ENCODE measurements around the gene FCN3.

The FCN3 gene

GRCh38 chr1:27374362-27375086 is at the start of gene FCN3:
Gene FCN3 (minus strand): TSS chr1:27374824. CDS start chr1:27374818, 6 bp downstream.
- Histone ChIP-seq H3K36me3 (ENCODE audit: control insufficient read depth, insufficient read depth, low read length) (no peaks in the 10 kb centered on the region), H3K27ac (ENCODE audit: low read length) (no peak within 1 kb of the TSS), H3K27me3 (ENCODE audit: control insufficient read depth, insufficient read depth, low read length) (no peaks in the 10 kb centered on the region), H3K9me3 (ENCODE audit: control insufficient read depth, insufficient read depth, low read length) (no peaks in the 10 kb centered on the region), H3K4me1 (ENCODE audit: control insufficient read depth, insufficient read depth, low read length) (no peaks in the 10 kb centered on the region; the same call in 1 of the 2 replicates), H3K4me3 (ENCODE audit: low read length) (no peak within 1 kb of the TSS)
- DNase-seq (ENCODE audit: low read depth, low spot score) = no peak
- no CpG with 5 or more reads among the region's 4 CpGs for WGBS (ENCODE audit: insufficient coverage, insufficient read length)

GRCh38 chr1:27423709-27424108 is 49.1 kb upstream of the FCN3 start:
- H3K36me3 ChIP-seq (ENCODE audit: control insufficient read depth, insufficient read depth, low read length) = no peaks in the 10 kb centered on the region
- H3K27ac ChIP-seq (ENCODE audit: low read length) = no peak overlapping the region
- DNase-seq (ENCODE audit: low read depth, low spot score) = no peak
- peaks cover 1% of the 10 kb centered on the region; the same call in 1 of the 2 replicates for H3K4me1 ChIP-seq (ENCODE audit: control insufficient read depth, insufficient read depth, low read length)
- H3K9me3 ChIP-seq (ENCODE audit: control insufficient read depth, insufficient read depth, low read length) = no peaks in the 10 kb centered on the region
- no peaks in the 10 kb centered on the region for H3K27me3 ChIP-seq (ENCODE audit: control insufficient read depth, insufficient read depth, low read length)
- no CpG with 5 or more reads among the region's 4 CpGs for WGBS (ENCODE audit: insufficient coverage, insufficient read length)
- no peak overlapping the region for H3K4me3 ChIP-seq (ENCODE audit: low read length)

- no peak for DNase-seq (ENCODE audit: low read depth, low spot score)
- Histone ChIP-seq H3K4me3 (ENCODE audit: low read length) (no peak overlapping the region), H3K27me3 (ENCODE audit: control insufficient read depth, insufficient read depth, low read length) (no peaks in the 10 kb centered on the region), H3K36me3 (ENCODE audit: control insufficient read depth, insufficient read depth, low read length) (peaks cover 6% of the 10 kb centered on the region; the same call in 1 of the 2 replicates), H3K9me3 (ENCODE audit: control insufficient read depth, insufficient read depth, low read length) (no peaks in the 10 kb centered on the region), H3K27ac (ENCODE audit: low read length) (no peak overlapping the region), H3K4me1 (ENCODE audit: control insufficient read depth, insufficient read depth, low read length) (peaks cover 1% of the 10 kb centered on the region; the same call in 1 of the 2 replicates)
- 100% methylated on average over 1 of the region's 14 CpGs for WGBS (ENCODE audit: insufficient coverage, insufficient read length)
These were observed 43.9 kb upstream of the FCN3 start for GRCh38 chr1:27418326-27419185.

GRCh38 chr1:27417713-27418112 is 43.1 kb upstream of the FCN3 start:
- no peak for DNase-seq (ENCODE audit: low read depth, low spot score)
- Histone ChIP-seq H3K36me3 (ENCODE audit: control insufficient read depth, insufficient read depth, low read length) (peaks cover 9% of the 10 kb centered on the region; the same call in 1 of the 2 replicates), H3K4me3 (ENCODE audit: low read length) (no peak overlapping the region), H3K9me3 (ENCODE audit: control insufficient read depth, insufficient read depth, low read length) (no peaks in the 10 kb centered on the region), H3K27me3 (ENCODE audit: control insufficient read depth, insufficient read depth, low read length) (no peaks in the 10 kb centered on the region), H3K27ac (ENCODE audit: low read length) (no peak overlapping the region), H3K4me1 (ENCODE audit: control insufficient read depth, insufficient read depth, low read length) (peaks cover 1% of the 10 kb centered on the region; the same call in 1 of the 2 replicates)
- WGBS (ENCODE audit: insufficient coverage, insufficient read length) = no CpG with 5 or more reads among the region's 3 CpGs

- no peaks in the 10 kb centered on the region for H3K9me3 ChIP-seq (ENCODE audit: control insufficient read depth, insufficient read depth, low read length)
- WGBS (ENCODE audit: insufficient coverage, insufficient read length) = no CpG with 5 or more reads among the region's 3 CpGs
- H3K4me3 ChIP-seq (ENCODE audit: low read length) = no peak overlapping the region
- peaks cover 1% of the 10 kb centered on the region; the same call in 1 of the 2 replicates for H3K4me1 ChIP-seq (ENCODE audit: control insufficient read depth, insufficient read depth, low read length)
- H3K27me3 ChIP-seq (ENCODE audit: control insufficient read depth, insufficient read depth, low read length) = no peaks in the 10 kb centered on the region
- DNase-seq (ENCODE audit: low read depth, low spot score) = no peak
- no peak overlapping the region for H3K27ac ChIP-seq (ENCODE audit: low read length)
- H3K36me3 ChIP-seq (ENCODE audit: control insufficient read depth, insufficient read depth, low read length) = peaks cover 11% of the 10 kb centered on the region; the same call in 1 of the 2 replicates
These were observed 41.9 kb upstream of the FCN3 start for GRCh38 chr1:27416387-27417111.

- Histone ChIP-seq H3K27ac (ENCODE audit: low read length) (no peak overlapping the region), H3K27me3 (ENCODE audit: control insufficient read depth, insufficient read depth, low read length) (no peaks in the 10 kb centered on the region), H3K9me3 (ENCODE audit: control insufficient read depth, insufficient read depth, low read length) (no peaks in the 10 kb centered on the region), H3K4me1 (ENCODE audit: control insufficient read depth, insufficient read depth, low read length) (peaks cover 1% of the 10 kb centered on the region), H3K4me3 (ENCODE audit: low read length) (no peak overlapping the region), H3K36me3 (ENCODE audit: control insufficient read depth, insufficient read depth, low read length) (peaks cover 14% of the 10 kb centered on the region; the same call in 1 of the 2 replicates)
- no CpG with 5 or more reads among the region's 1 CpG for WGBS (ENCODE audit: insufficient coverage, insufficient read length)
- DNase-seq (ENCODE audit: low read depth, low spot score) = no peak
These were observed 39.5 kb upstream of the FCN3 start for GRCh38 chr1:27414091-27414490.

GRCh38 chr1:27413004-27413403 is 38.4 kb upstream of the FCN3 start:
- Histone ChIP-seq H3K4me3 (ENCODE audit: low read length) (no peak overlapping the region), H3K9me3 (ENCODE audit: control insufficient read depth, insufficient read depth, low read length) (no peaks in the 10 kb centered on the region), H3K4me1 (ENCODE audit: control insufficient read depth, insufficient read depth, low read length) (no peaks in the 10 kb centered on the region; the same call in 1 of the 2 replicates), H3K27ac (ENCODE audit: low read length) (no peak overlapping the region), H3K27me3 (ENCODE audit: control insufficient read depth, insufficient read depth, low read length) (no peaks in the 10 kb centered on the region), H3K36me3 (ENCODE audit: control insufficient read depth, insufficient read depth, low read length) (peaks cover 14% of the 10 kb centered on the region; the same call in 1 of the 2 replicates)
- no peak for DNase-seq (ENCODE audit: low read depth, low spot score)
- WGBS (ENCODE audit: insufficient coverage, insufficient read length) = no CpG with 5 or more reads among the region's 4 CpGs

GRCh38 chr1:27412502-27412901 is 37.9 kb upstream of the FCN3 start:
- no peaks in the 10 kb centered on the region; the same call in 1 of the 2 replicates for H3K4me1 ChIP-seq (ENCODE audit: control insufficient read depth, insufficient read depth, low read length)
- no peak overlapping the region for H3K4me3 ChIP-seq (ENCODE audit: low read length)
- no peak for DNase-seq (ENCODE audit: low read depth, low spot score)
- H3K27me3 ChIP-seq (ENCODE audit: control insufficient read depth, insufficient read depth, low read length) = no peaks in the 10 kb centered on the region
- H3K36me3 ChIP-seq (ENCODE audit: control insufficient read depth, insufficient read depth, low read length) = peaks cover 14% of the 10 kb centered on the region; the same call in 1 of the 2 replicates
- no peak overlapping the region for H3K27ac ChIP-seq (ENCODE audit: low read length)
- WGBS (ENCODE audit: insufficient coverage, insufficient read length) = no CpG with 5 or more reads among the region's 4 CpGs
- H3K9me3 ChIP-seq (ENCODE audit: control insufficient read depth, insufficient read depth, low read length) = no peaks in the 10 kb centered on the region

GRCh38 chr1:27410709-27411108 is 36.1 kb upstream of the FCN3 start:
- no peaks in the 10 kb centered on the region for H3K9me3 ChIP-seq (ENCODE audit: control insufficient read depth, insufficient read depth, low read length)
- peaks cover 2% of the 10 kb centered on the region for H3K4me1 ChIP-seq (ENCODE audit: control insufficient read depth, insufficient read depth, low read length)
- no peak overlapping the region for H3K4me3 ChIP-seq (ENCODE audit: low read length)
- WGBS (ENCODE audit: insufficient coverage, insufficient read length) = no CpG with 5 or more reads among the region's 2 CpGs
- H3K27ac ChIP-seq (ENCODE audit: low read length) = no peak overlapping the region
- peaks cover 14% of the 10 kb centered on the region; the same call in 1 of the 2 replicates for H3K36me3 ChIP-seq (ENCODE audit: control insufficient read depth, insufficient read depth, low read length)
- H3K27me3 ChIP-seq (ENCODE audit: control insufficient read depth, insufficient read depth, low read length) = no peaks in the 10 kb centered on the region
- no peak for DNase-seq (ENCODE audit: low read depth, low spot score)

- no peak for DNase-seq (ENCODE audit: low read depth, low spot score)
- Histone ChIP-seq H3K9me3 (ENCODE audit: control insufficient read depth, insufficient read depth, low read length) (no peaks in the 10 kb centered on the region), H3K27ac (ENCODE audit: low read length) (no peak overlapping the region), H3K4me1 (ENCODE audit: control insufficient read depth, insufficient read depth, low read length) (peaks cover 3% of the 10 kb centered on the region), H3K4me3 (ENCODE audit: low read length) (no peak overlapping the region), H3K27me3 (ENCODE audit: control insufficient read depth, insufficient read depth, low read length) (no peaks in the 10 kb centered on the region), H3K36me3 (ENCODE audit: control insufficient read depth, insufficient read depth, low read length) (peaks cover 14% of the 10 kb centered on the region; the same call in 1 of the 2 replicates)
- no CpG with 5 or more reads among the region's 11 CpGs for WGBS (ENCODE audit: insufficient coverage, insufficient read length)
These were observed 35.0 kb upstream of the FCN3 start for GRCh38 chr1:27409669-27410068.
